Sigmoid colon (tissue), 4 donors: ENCODE results near the gene RANBP17.

ENCODE experiments used
- POLR2A ChIP-seq, 2 donors: fragments of 450-650 bp; IDR thresholded peaks; one replicate each; pipeline ENCODE4 v1.6.1; 2016; ENCODE audit warnings: antibody characterized with exemption in 2 of 2, mild to moderate bottlenecking in 2 of 2, moderate library complexity in 2 of 2
- POLR2AphosphoS5 ChIP-seq, 4 donors: sonication (generic); formaldehyde crosslinking; IDR thresholded peaks; one replicate each; pipeline ENCODE4 v1.6.1; 2017; ENCODE audit warnings: antibody characterized with exemption in 4 of 4
- TF ChIP-seq, protein P1 (sequence below), 4 experiments: fragments of 450-650 bp in 3 of 4; fragments of 200-600 bp in 1 of 4; IDR thresholded peaks; one replicate each; pipeline ENCODE4 v1.5.1; 2016 to 2019; ENCODE audit warnings: antibody characterized with exemption in 4 of 4, mild to moderate bottlenecking in 3 of 4, moderate library complexity in 2 of 4

DNA sequence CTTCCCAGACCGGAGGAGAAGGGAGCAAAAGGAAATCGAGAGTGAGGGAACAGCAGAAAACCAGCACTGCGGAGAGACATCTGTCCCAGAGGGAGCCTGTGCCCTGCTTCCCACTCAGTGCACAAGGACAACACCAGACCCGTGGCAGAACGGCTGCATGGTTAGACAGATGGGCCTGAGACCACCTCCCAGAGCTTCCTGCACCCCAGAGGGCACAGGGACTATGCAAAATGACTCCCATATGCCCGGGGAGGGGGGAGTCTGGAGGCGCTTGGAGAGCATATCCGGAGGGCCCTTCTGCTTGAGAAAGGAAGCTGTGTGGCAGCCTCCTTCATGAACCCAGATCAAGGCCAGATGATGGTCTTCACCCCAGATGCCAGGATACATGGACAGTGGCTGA is 473.8 kb downstream of the RANBP17 start:
- TF ChIP-seq, protein P1, sequence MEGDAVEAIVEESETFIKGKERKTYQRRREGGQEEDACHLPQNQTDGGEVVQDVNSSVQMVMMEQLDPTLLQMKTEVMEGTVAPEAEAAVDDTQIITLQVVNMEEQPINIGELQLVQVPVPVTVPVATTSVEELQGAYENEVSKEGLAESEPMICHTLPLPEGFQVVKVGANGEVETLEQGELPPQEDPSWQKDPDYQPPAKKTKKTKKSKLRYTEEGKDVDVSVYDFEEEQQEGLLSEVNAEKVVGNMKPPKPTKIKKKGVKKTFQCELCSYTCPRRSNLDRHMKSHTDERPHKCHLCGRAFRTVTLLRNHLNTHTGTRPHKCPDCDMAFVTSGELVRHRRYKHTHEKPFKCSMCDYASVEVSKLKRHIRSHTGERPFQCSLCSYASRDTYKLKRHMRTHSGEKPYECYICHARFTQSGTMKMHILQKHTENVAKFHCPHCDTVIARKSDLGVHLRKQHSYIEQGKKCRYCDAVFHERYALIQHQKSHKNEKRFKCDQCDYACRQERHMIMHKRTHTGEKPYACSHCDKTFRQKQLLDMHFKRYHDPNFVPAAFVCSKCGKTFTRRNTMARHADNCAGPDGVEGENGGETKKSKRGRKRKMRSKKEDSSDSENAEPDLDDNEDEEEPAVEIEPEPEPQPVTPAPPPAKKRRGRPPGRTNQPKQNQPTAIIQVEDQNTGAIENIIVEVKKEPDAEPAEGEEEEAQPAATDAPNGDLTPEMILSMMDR (IDR thresholded peaks at IDR 0.05) = no peak
- no peak for TF ChIP-seq POLR2AphosphoS5 (IDR thresholded peaks at IDR 0.05)
- no peak for TF ChIP-seq POLR2A (IDR thresholded peaks at IDR 0.05)
